ENCODE measurements around the gene TMEM220.

The TMEM220 gene

GRCh38 chr17:10771148-10771547 lies 41.3 kb upstream of the TMEM220 start:
- H3K36me3 ChIP-seq (ENCODE audit: control insufficient read depth in 5 of 5, insufficient read depth in 5 of 5, low read length in 5 of 5): peaks cover 0 to 10% (median 0%) of the 10 kb centered on the region in 5 donors
- no peaks in the 10 kb centered on the region for H3K27me3 ChIP-seq (ENCODE audit: control insufficient read depth in 5 of 5, insufficient read depth in 4 of 5, low read length in 5 of 5)
- peaks cover 0 to 12% (median 7%) of the 10 kb centered on the region in 5 donors for H3K9me3 ChIP-seq (ENCODE audit: control insufficient read depth in 5 of 5, low read length in 5 of 5)
- peaks cover 0 to 9% (median 4%) of the 10 kb centered on the region in 5 donors for H3K4me1 ChIP-seq (ENCODE audit: control insufficient read depth in 5 of 5, insufficient read depth in 5 of 5, low read length in 5 of 5)
- no peak overlapping the region for H3K27ac ChIP-seq (ENCODE audit: low read depth, low read length)
- H3K9ac ChIP-seq (ENCODE audit: low read length in 5 of 5): no peak overlapping the region
- H3K4me3 ChIP-seq (ENCODE audit: low read depth in 1 of 5, low read length in 5 of 5): no peak overlapping the region

GRCh38 chr17:10769840-10770239 lies 40.0 kb upstream of the TMEM220 start:
- H3K9me3 ChIP-seq (ENCODE audit: control insufficient read depth in 5 of 5, low read length in 5 of 5): peaks cover 0 to 13% (median 7%) of the 10 kb centered on the region in 5 donors
- no peak overlapping the region for H3K4me3 ChIP-seq (ENCODE audit: low read depth in 1 of 5, low read length in 5 of 5)
- peaks cover 0 to 9% (median 4%) of the 10 kb centered on the region in 5 donors for H3K4me1 ChIP-seq (ENCODE audit: control insufficient read depth in 5 of 5, insufficient read depth in 5 of 5, low read length in 5 of 5)
- H3K27me3 ChIP-seq (ENCODE audit: control insufficient read depth in 5 of 5, insufficient read depth in 4 of 5, low read length in 5 of 5): no peaks in the 10 kb centered on the region
- H3K9ac ChIP-seq (ENCODE audit: low read length in 5 of 5): no peak overlapping the region
- peaks cover 0 to 10% (median 0%) of the 10 kb centered on the region in 5 donors for H3K36me3 ChIP-seq (ENCODE audit: control insufficient read depth in 5 of 5, insufficient read depth in 5 of 5, low read length in 5 of 5)
- no peak overlapping the region for H3K27ac ChIP-seq (ENCODE audit: low read depth, low read length)

GRCh38 chr17:10768750-10769251 lies 39.0 kb upstream of the TMEM220 start:
- no peaks in the 10 kb centered on the region for H3K27me3 ChIP-seq (ENCODE audit: control insufficient read depth in 5 of 5, insufficient read depth in 4 of 5, low read length in 5 of 5)
- H3K36me3 ChIP-seq (ENCODE audit: control insufficient read depth in 5 of 5, insufficient read depth in 5 of 5, low read length in 5 of 5): peaks cover 0 to 10% (median 0%) of the 10 kb centered on the region in 5 donors
- no peak overlapping the region for H3K4me3 ChIP-seq (ENCODE audit: low read depth in 1 of 5, low read length in 5 of 5)
- H3K27ac ChIP-seq (ENCODE audit: low read depth, low read length): no peak overlapping the region
- peaks cover 0 to 13% (median 7%) of the 10 kb centered on the region in 5 donors for H3K9me3 ChIP-seq (ENCODE audit: control insufficient read depth in 5 of 5, low read length in 5 of 5)
- peaks cover 0 to 16% (median 4%) of the 10 kb centered on the region in 5 donors for H3K4me1 ChIP-seq (ENCODE audit: control insufficient read depth in 5 of 5, insufficient read depth in 5 of 5, low read length in 5 of 5)
- H3K9ac ChIP-seq (ENCODE audit: low read length in 5 of 5): no peak overlapping the region

- H3K9ac ChIP-seq (ENCODE audit: low read length in 5 of 5): no peak overlapping the region
- peaks cover 0 to 10% (median 0%) of the 10 kb centered on the region in 5 donors for H3K36me3 ChIP-seq (ENCODE audit: control insufficient read depth in 5 of 5, insufficient read depth in 5 of 5, low read length in 5 of 5)
- no peaks in the 10 kb centered on the region for H3K27me3 ChIP-seq (ENCODE audit: control insufficient read depth in 5 of 5, insufficient read depth in 4 of 5, low read length in 5 of 5)
- peaks cover 0 to 7% (median 0%) of the 10 kb centered on the region in 5 donors for H3K4me1 ChIP-seq (ENCODE audit: control insufficient read depth in 5 of 5, insufficient read depth in 5 of 5, low read length in 5 of 5)
- no peak overlapping the region for H3K4me3 ChIP-seq (ENCODE audit: low read depth in 1 of 5, low read length in 5 of 5)
- no peak overlapping the region for H3K27ac ChIP-seq (ENCODE audit: low read depth, low read length)
- peaks cover 0 to 9% (median 6%) of the 10 kb centered on the region in 5 donors for H3K9me3 ChIP-seq (ENCODE audit: control insufficient read depth in 5 of 5, low read length in 5 of 5)
Observed at GRCh38 chr17:10767232-10767631, 37.4 kb upstream of the TMEM220 start.

- H3K36me3 ChIP-seq (ENCODE audit: control insufficient read depth in 5 of 5, insufficient read depth in 5 of 5, low read length in 5 of 5): peaks cover 0 to 6% (median 0%) of the 10 kb centered on the region in 5 donors
- peaks cover 0 to 2% (median 0%) of the 10 kb centered on the region in 5 donors for H3K9me3 ChIP-seq (ENCODE audit: control insufficient read depth in 5 of 5, low read length in 5 of 5)
- peaks cover 0 to 12% (median 3%) of the 10 kb centered on the region in 5 donors for H3K4me1 ChIP-seq (ENCODE audit: control insufficient read depth in 5 of 5, insufficient read depth in 5 of 5, low read length in 5 of 5)
- H3K4me3 ChIP-seq (ENCODE audit: low read depth in 1 of 5, low read length in 5 of 5): no peak overlapping the region
- H3K9ac ChIP-seq (ENCODE audit: low read length in 5 of 5): no peak overlapping the region
- H3K27me3 ChIP-seq (ENCODE audit: control insufficient read depth in 5 of 5, insufficient read depth in 4 of 5, low read length in 5 of 5): no peaks in the 10 kb centered on the region
- H3K27ac ChIP-seq (ENCODE audit: low read depth, low read length): no peak overlapping the region
Observed at GRCh38 chr17:10762037-10762436, 32.2 kb upstream of the TMEM220 start.

GRCh38 chr17:10761281-10761680 lies 31.5 kb upstream of the TMEM220 start:
- H3K9ac ChIP-seq (ENCODE audit: low read length in 5 of 5): no peak overlapping the region
- peaks cover 0 to 12% (median 3%) of the 10 kb centered on the region in 5 donors for H3K4me1 ChIP-seq (ENCODE audit: control insufficient read depth in 5 of 5, insufficient read depth in 5 of 5, low read length in 5 of 5)
- peaks cover 0 to 2% (median 0%) of the 10 kb centered on the region in 5 donors for H3K36me3 ChIP-seq (ENCODE audit: control insufficient read depth in 5 of 5, insufficient read depth in 5 of 5, low read length in 5 of 5)
- H3K9me3 ChIP-seq (ENCODE audit: control insufficient read depth in 5 of 5, low read length in 5 of 5): peaks cover 0 to 2% (median 0%) of the 10 kb centered on the region in 5 donors
- H3K27ac ChIP-seq (ENCODE audit: low read depth, low read length): no peak overlapping the region
- H3K4me3 ChIP-seq (ENCODE audit: low read depth in 1 of 5, low read length in 5 of 5): no peak overlapping the region
- H3K27me3 ChIP-seq (ENCODE audit: control insufficient read depth in 5 of 5, insufficient read depth in 4 of 5, low read length in 5 of 5): no peaks in the 10 kb centered on the region

GRCh38 chr17:10758062-10758461 lies 28.2 kb upstream of the TMEM220 start:
- Histone ChIP-seq H3K36me3 (ENCODE audit: control insufficient read depth in 5 of 5, insufficient read depth in 5 of 5, low read length in 5 of 5) (peaks cover 0 to 2% (median 0%) of the 10 kb centered on the region in 5 donors), H3K4me1 (ENCODE audit: control insufficient read depth in 5 of 5, insufficient read depth in 5 of 5, low read length in 5 of 5) (peaks cover 0 to 5% (median 2%) of the 10 kb centered on the region in 5 donors), H3K4me3 (ENCODE audit: low read depth in 1 of 5, low read length in 5 of 5) (no peak overlapping the region), H3K9me3 (ENCODE audit: control insufficient read depth in 5 of 5, low read length in 5 of 5) (no peaks in the 10 kb centered on the region), H3K27ac (ENCODE audit: low read depth, low read length) (no peak overlapping the region), H3K27me3 (ENCODE audit: control insufficient read depth in 5 of 5, insufficient read depth in 4 of 5, low read length in 5 of 5) (no peaks in the 10 kb centered on the region), H3K9ac (ENCODE audit: low read length in 5 of 5) (no peak overlapping the region)

GRCh38 chr17:10757647-10758046 lies 27.8 kb upstream of the TMEM220 start:
- no peaks in the 10 kb centered on the region for H3K9me3 ChIP-seq (ENCODE audit: control insufficient read depth in 5 of 5, low read length in 5 of 5)
- H3K27ac ChIP-seq (ENCODE audit: low read depth, low read length): no peak overlapping the region
- H3K4me1 ChIP-seq (ENCODE audit: control insufficient read depth in 5 of 5, insufficient read depth in 5 of 5, low read length in 5 of 5): peaks cover 0 to 5% (median 2%) of the 10 kb centered on the region in 5 donors
- no peak overlapping the region for H3K4me3 ChIP-seq (ENCODE audit: low read depth in 1 of 5, low read length in 5 of 5)
- no peaks in the 10 kb centered on the region for H3K27me3 ChIP-seq (ENCODE audit: control insufficient read depth in 5 of 5, insufficient read depth in 4 of 5, low read length in 5 of 5)
- H3K36me3 ChIP-seq (ENCODE audit: control insufficient read depth in 5 of 5, insufficient read depth in 5 of 5, low read length in 5 of 5): peaks cover 0 to 2% (median 0%) of the 10 kb centered on the region in 5 donors
- no peak overlapping the region for H3K9ac ChIP-seq (ENCODE audit: low read length in 5 of 5)

- peaks cover 0 to 5% (median 2%) of the 10 kb centered on the region in 5 donors for H3K4me1 ChIP-seq (ENCODE audit: control insufficient read depth in 5 of 5, insufficient read depth in 5 of 5, low read length in 5 of 5)
- H3K27me3 ChIP-seq (ENCODE audit: control insufficient read depth in 5 of 5, insufficient read depth in 4 of 5, low read length in 5 of 5): no peaks in the 10 kb centered on the region
- H3K27ac ChIP-seq (ENCODE audit: low read depth, low read length): no peak overlapping the region
- no peak overlapping the region for H3K4me3 ChIP-seq (ENCODE audit: low read depth in 1 of 5, low read length in 5 of 5)
- no peaks in the 10 kb centered on the region for H3K9me3 ChIP-seq (ENCODE audit: control insufficient read depth in 5 of 5, low read length in 5 of 5)
- peaks cover 0 to 2% (median 0%) of the 10 kb centered on the region in 5 donors for H3K36me3 ChIP-seq (ENCODE audit: control insufficient read depth in 5 of 5, insufficient read depth in 5 of 5, low read length in 5 of 5)
- no peak overlapping the region for H3K9ac ChIP-seq (ENCODE audit: low read length in 5 of 5)
Observed at GRCh38 chr17:10757067-10757466, 27.2 kb upstream of the TMEM220 start.

GRCh38 chr17:10756619-10757018 lies 26.8 kb upstream of the TMEM220 start:
- H3K36me3 ChIP-seq (ENCODE audit: control insufficient read depth in 5 of 5, insufficient read depth in 5 of 5, low read length in 5 of 5): peaks cover 0 to 2% (median 0%) of the 10 kb centered on the region in 5 donors
- no peak overlapping the region for H3K4me3 ChIP-seq (ENCODE audit: low read depth in 1 of 5, low read length in 5 of 5)
- H3K9me3 ChIP-seq (ENCODE audit: control insufficient read depth in 5 of 5, low read length in 5 of 5): no peaks in the 10 kb centered on the region
- H3K27ac ChIP-seq (ENCODE audit: low read depth, low read length): no peak overlapping the region
- peaks cover 0 to 4% (median 2%) of the 10 kb centered on the region in 5 donors for H3K4me1 ChIP-seq (ENCODE audit: control insufficient read depth in 5 of 5, insufficient read depth in 5 of 5, low read length in 5 of 5)
- no peaks in the 10 kb centered on the region for H3K27me3 ChIP-seq (ENCODE audit: control insufficient read depth in 5 of 5, insufficient read depth in 4 of 5, low read length in 5 of 5)
- H3K9ac ChIP-seq (ENCODE audit: low read length in 5 of 5): no peak overlapping the region

All from subcutaneous abdominal adipose tissue (tissue), 5 donors.